Hepatocyte (in vitro differentiated cells): ENCODE measurements around the gene SUPT3H. TPM values are rescaled to one million over a fixed set of nuclear protein-coding genes. Genes with fewer than 3 reads are reported as not detected.
"Not testable (repeated sequence)": the region's sequence is repeated elsewhere in the genome, so short reads cannot be mapped to it uniquely, and the experiment has no call there.

Experiments
- DNase-seq: peaks from one replicate; pipeline ENCODE4 v3.0.0-alpha.2; 2016; ENCODE audit warnings: low spot score
- H2AFZ ChIP-seq: fragments of 200-600 bp; sonication (generic); 2 replicates; pipeline ENCODE4 v1.6.0; 2016; ENCODE audit warnings: antibody characterized with exemption, mild to moderate bottlenecking
- H3K27ac ChIP-seq: fragments of 200-600 bp; sonication (generic); 2 replicates; pipeline ENCODE4 v1.5.1; 2016; ENCODE audit warnings: mild to moderate bottlenecking
- H3K27me3 ChIP-seq: fragments of 200-600 bp; sonication (generic); 2 replicates; pipeline ENCODE4 v1.6.1; 2016
- H3K36me3 ChIP-seq: fragments of 200-600 bp; sonication (generic); replicated peaks from 2 replicates; pipeline ENCODE4 v1.5.1; 2016; ENCODE audit warnings: low read depth; ENCODE audit not compliant: insufficient read depth
- H3K4me1 ChIP-seq: fragments of 200-600 bp; sonication (generic); 2 replicates; pipeline ENCODE4 v1.5.1; 2016; ENCODE audit warnings: mild to moderate bottlenecking, moderate library complexity; ENCODE audit not compliant: insufficient read depth
- H3K4me2 ChIP-seq: fragments of 200-600 bp; sonication (generic); 2 replicates; pipeline ENCODE4 v1.6.0; 2016
- H3K4me3 ChIP-seq: fragments of 200-600 bp; sonication (generic); 2 replicates; pipeline ENCODE4 v1.5.1; 2016; ENCODE audit warnings: mild to moderate bottlenecking
- H3K79me2 ChIP-seq: fragments of 200-600 bp; sonication (generic); 2 replicates; pipeline ENCODE4 v1.6.0; 2017; ENCODE audit warnings: mild to moderate bottlenecking
- H3K9me2 ChIP-seq: fragments of 200-600 bp; sonication (generic); replicated peaks from 2 replicates; pipeline ENCODE4 v1.6.0; 2017; ENCODE audit warnings: mild to moderate bottlenecking; ENCODE audit not compliant: insufficient read depth
- H3K9me3 ChIP-seq: fragments of 200-600 bp; sonication (generic); 2 replicates; pipeline ENCODE4 v1.5.1; 2016; ENCODE audit warnings: low read depth, mild to moderate bottlenecking
- H4K20me1 ChIP-seq: fragments of 200-600 bp; sonication (generic); 2 replicates; pipeline ENCODE4 v1.6.0; 2016; ENCODE audit warnings: mild to moderate bottlenecking; ENCODE audit not compliant: insufficient read depth, poor library complexity, severe bottlenecking
- CTCF ChIP-seq: fragments of 200-600 bp; sonication (generic); IDR thresholded peaks from 2 replicates; pipeline ENCODE4 v1.5.1; 2016; ENCODE audit warnings: antibody characterized with exemption, mild to moderate bottlenecking; ENCODE audit not compliant: poor library complexity
- EZH2 ChIP-seq: fragments of 200-600 bp; sonication (generic); IDR thresholded peaks from 2 replicates; pipeline ENCODE4 v1.6.1; 2016; ENCODE audit warnings: antibody characterized with exemption, mild to moderate bottlenecking, borderline replicate concordance
- EZH2phosphoT487 ChIP-seq: fragments of 200-600 bp; sonication (generic); IDR thresholded peaks from one replicate; pipeline ENCODE4 v1.6.1; 2018; ENCODE audit warnings: antibody characterized with exemption, mild to moderate bottlenecking, low read depth, moderate library complexity; ENCODE audit not compliant: unreplicated experiment, severe bottlenecking
- WGBS: methylation state at CpG from one replicate; pipeline ENCODE4 v1.1.6; 2016; ENCODE audit warnings: low lambda C conversion rate; ENCODE audit errors: missing lambda C conversion rate; 5-methylcytosine and 5-hydroxymethylcytosine counted together
- polyA plus RNA-seq: library from polyadenylated mRNA; unstranded; fragments of >200 nt; fragmentation: Nextera tagmentation; extraction: Ambion mirVana; gene quantifications from 2 replicates; pipeline ENCODE4 v1.2.1, GENCODE V29; 2016
- total RNA-seq: library from RNA; depleted of rRNA; stranded (reverse); fragments of >200 nt; gene quantifications from 2 replicates; pipeline ENCODE4 v1.2.3, GENCODE V29; 2014

The SUPT3H gene
- total and polyA plus RNA-seq, 2 experiments from 2014 or later: 6.8 to 7.7 TPM

GRCh38 chr6:44898296-44898930 is 479.3 kb downstream of the SUPT3H start:
- Histone ChIP-seq H3K4me1 (no peaks in the 10 kb centered on the region), H3K4me3 (no peak overlapping the region), H3K9me2 (no peaks in the 10 kb centered on the region), H4K20me1 (no peaks in the 10 kb centered on the region), H3K36me3 (no peaks in the 10 kb centered on the region), H2AFZ (no peak overlapping the region), H3K9me3 (no peaks in the 10 kb centered on the region), H3K27me3 (no peaks in the 10 kb centered on the region), H3K4me2 (no peak overlapping the region), H3K27ac (peak overlapping the region; percentile 20), H3K79me2 (no peaks in the 10 kb centered on the region)
- DNase-seq: no peak
- 91% methylated on average over 10 of the region's 10 CpGs for WGBS
- TF ChIP-seq CTCF: no peak
- no peak for TF ChIP-seq EZH2phosphoT487
- TF ChIP-seq EZH2: no peak

- DNase-seq: no peak
- TF ChIP-seq EZH2: no peak
- no peak for TF ChIP-seq CTCF
- no peak for TF ChIP-seq EZH2phosphoT487
- no peaks in the 10 kb centered on the region for H4K20me1 ChIP-seq
- no peaks in the 10 kb centered on the region for H3K9me2 ChIP-seq
- no peaks in the 10 kb centered on the region for H3K9me3 ChIP-seq
- H3K4me3 ChIP-seq: no peak overlapping the region
- no peaks in the 10 kb centered on the region for H3K27me3 ChIP-seq
- no peaks in the 10 kb centered on the region for H3K79me2 ChIP-seq
- no peaks in the 10 kb centered on the region for H3K36me3 ChIP-seq
- H3K4me2 ChIP-seq: no peak overlapping the region
- no peak overlapping the region for H2AFZ ChIP-seq
- H3K27ac ChIP-seq: peak overlapping the region; percentile 24
- H3K4me1 ChIP-seq: no peaks in the 10 kb centered on the region
These were observed 480.4 kb downstream of the SUPT3H start for GRCh38 chr6:44897316-44897715.

- Histone ChIP-seq H3K9me3 (no peaks in the 10 kb centered on the region), H3K4me2 (no peak overlapping the region), H3K36me3 (no peaks in the 10 kb centered on the region), H3K4me3 (no peak overlapping the region), H3K9me2 (no peaks in the 10 kb centered on the region), H3K27me3 (no peaks in the 10 kb centered on the region), H3K4me1 (no peaks in the 10 kb centered on the region), H3K27ac (peak overlapping the region; percentile 24), H2AFZ (no peak overlapping the region), H4K20me1 (no peaks in the 10 kb centered on the region), H3K79me2 (no peaks in the 10 kb centered on the region)
- 69% methylated on average over 4 of the region's 4 CpGs for WGBS
- TF ChIP-seq CTCF: no peak
- TF ChIP-seq EZH2phosphoT487: no peak
- TF ChIP-seq EZH2: no peak
- no peak for DNase-seq
These were observed 481.0 kb downstream of the SUPT3H start for GRCh38 chr6:44896701-44897100.

- no peak overlapping the region for H3K27ac ChIP-seq
- TF ChIP-seq EZH2 (no peak), CTCF (no peak), EZH2phosphoT487 (no peak)
- no peaks in the 10 kb centered on the region for H3K36me3 ChIP-seq
- H3K4me3 ChIP-seq: no peak overlapping the region
- no peak for DNase-seq
- no peak overlapping the region for H3K4me2 ChIP-seq
- H3K9me3 ChIP-seq: no peaks in the 10 kb centered on the region
- H4K20me1 ChIP-seq: no peaks in the 10 kb centered on the region
- no peaks in the 10 kb centered on the region for H3K4me1 ChIP-seq
- H3K9me2 ChIP-seq: no peaks in the 10 kb centered on the region
- no peaks in the 10 kb centered on the region for H3K27me3 ChIP-seq
- no peaks in the 10 kb centered on the region for H3K79me2 ChIP-seq
- H2AFZ ChIP-seq: no peak overlapping the region
These were observed 485.2 kb downstream of the SUPT3H start for GRCh38 chr6:44892579-44892978.

- not testable (repeated sequence) for H3K27ac ChIP-seq, H3K9me2 ChIP-seq, H2AFZ ChIP-seq, H3K4me2 ChIP-seq, H3K36me3 ChIP-seq, H4K20me1 ChIP-seq, H3K4me1 ChIP-seq, H3K79me2 ChIP-seq, H3K27me3 ChIP-seq, DNase-seq, H3K4me3 ChIP-seq, H3K9me3 ChIP-seq
- WGBS: 69% methylated on average over 3 of the region's 3 CpGs
These were observed 498.7 kb downstream of the SUPT3H start for GRCh38 chr6:44879071-44879470.
